Fibroblast of lung (primary cell): ENCODE data around the gene DGKG. TPM values are rescaled to one million over a fixed set of nuclear protein-coding genes. Genes with fewer than 3 reads are reported as not detected.

Experiments
- DNase-seq, 2 donors: peaks; one replicate each; pipeline versions ENCODE4 v3.0.0 to v3.0.0-alpha.2; 2010; ENCODE audit warnings: low read depth in 2 of 2
- H2AFZ ChIP-seq: 2 replicates; pipeline ENCODE4 v1.5.1; 2012; ENCODE audit warnings: low read length, control low read depth, inconsistent platforms
- H3K27ac ChIP-seq: 2 replicates; pipeline ENCODE4 v1.5.1; 2011; ENCODE audit warnings: low read length, control low read depth; ENCODE audit not compliant: insufficient read depth
- H3K27me3 ChIP-seq: 2 replicates; pipeline ENCODE4 v1.5.1; 2011; ENCODE audit warnings: mild to moderate bottlenecking, low read length; ENCODE audit not compliant: control insufficient read depth, insufficient read depth
- H3K36me3 ChIP-seq: 2 replicates; pipeline ENCODE4 v1.5.1; 2011; ENCODE audit warnings: low read length; ENCODE audit not compliant: control insufficient read depth, insufficient read depth
- H3K4me1 ChIP-seq: 2 replicates; pipeline ENCODE4 v1.5.1; 2011; ENCODE audit warnings: low read length; ENCODE audit not compliant: control insufficient read depth, insufficient read depth; ENCODE audit errors: extremely low read depth
- H3K4me2 ChIP-seq: 2 replicates; pipeline ENCODE4 v1.5.1; 2011; ENCODE audit warnings: low read length, control low read depth; ENCODE audit not compliant: insufficient read depth; ENCODE audit errors: extremely low read depth
- H3K4me3 ChIP-seq, 4 experiments: fragments of 200-600 bp in 1 of 4; sonication (generic) in 1 of 4; replicated peaks in 1 of 4; 2 replicates each; pipeline ENCODE4 v1.5.1; 2011 to 2016; ENCODE audit warnings: low read length in 4 of 4, low read depth in 3 of 4, mild to moderate bottlenecking in 3 of 4, control low read depth in 2 of 4, inconsistent platforms in 1 of 4, mixed read lengths in 1 of 4; ENCODE audit not compliant: insufficient read depth in 1 of 4; ENCODE audit errors: control extremely low read depth in 1 of 4
- H3K79me2 ChIP-seq: 2 replicates; pipeline ENCODE4 v1.5.1; 2012; ENCODE audit warnings: mild to moderate bottlenecking, low read length, inconsistent platforms; ENCODE audit not compliant: control insufficient read depth, insufficient read depth
- H3K9ac ChIP-seq: 2 replicates; pipeline ENCODE4 v1.5.1; 2011; ENCODE audit warnings: mild to moderate bottlenecking, low read length, control low read depth; ENCODE audit not compliant: insufficient read depth
- H3K9me3 ChIP-seq: 2 replicates; pipeline ENCODE4 v1.5.1; 2012; ENCODE audit warnings: low read depth, low read length; ENCODE audit not compliant: control insufficient read depth, insufficient read depth
- H4K20me1 ChIP-seq: 2 replicates; pipeline ENCODE4 v1.5.1; 2011; ENCODE audit warnings: low read length; ENCODE audit not compliant: control insufficient read depth, insufficient read depth; ENCODE audit errors: extremely low read depth
- CTCF ChIP-seq, 2 donors: IDR thresholded peaks in 1 of 2; conservative IDR thresholded peaks in 1 of 2; 1 replicate in 1 of 2; 2 replicates in 1 of 2; pipeline ENCODE4 v1.5.1; 2011 to 2012; ENCODE audit warnings: low read length in 2 of 2, control low read depth in 1 of 2, inconsistent platforms in 1 of 2, low read depth in 1 of 2, mild to moderate bottlenecking in 1 of 2
- EZH2 ChIP-seq: IDR thresholded peaks from 2 replicates; pipeline ENCODE4 v1.5.1; 2012; ENCODE audit warnings: low read length, control low read depth, mild to moderate bottlenecking; ENCODE audit errors: missing control alignments
- polyA plus RNA-seq, 2 donors: library from polyadenylated mRNA; depleted of rRNA in 1 of 2; stranded (reverse) in 1 of 2; unstranded in 1 of 2; fragments of >200 nt; gene quantifications; 2 replicates each; pipeline ENCODE4 v1.2.1, GENCODE V29; 2011 to 2012; ENCODE audit warnings: missing spikeins in 1 of 2
- total RNA-seq: library from RNA; depleted of rRNA; stranded (reverse); fragments of >200 nt; gene quantifications from 2 replicates; pipeline ENCODE4 v1.2.1, GENCODE V29; 2014

The DGKG gene
- total and polyA plus RNA-seq, 2 donors (not counting 1 experiment from before 2014, with no cell fraction given) = 3.7 to 4.8 TPM

GRCh38 chr3:186129206-186129605, 232.8 kb downstream of the DGKG start:
- Histone ChIP-seq H3K27ac (no peak overlapping the region), H3K4me1 (no peaks in the 10 kb centered on the region), H4K20me1 (no peaks in the 10 kb centered on the region), H3K4me2 (no peak overlapping the region), H3K9ac (no peak overlapping the region), H3K9me3 (no peaks in the 10 kb centered on the region), H3K27me3 (no peaks in the 10 kb centered on the region), H3K79me2 (no peaks in the 10 kb centered on the region), H2AFZ (no peak overlapping the region), H3K4me3 (no peak overlapping the region), H3K36me3 (no peaks in the 10 kb centered on the region)
- DNase-seq = no peak
- TF ChIP-seq CTCF (conservative IDR thresholded peaks at IDR 0.05 in 1 of 2, IDR thresholded peaks at IDR 0.05 in 1 of 2; ENCODE audit: low read depth in 1 of 2, low read length in 2 of 2) = no peak
- TF ChIP-seq EZH2 = no peak

- Histone ChIP-seq H3K9me3 (no peaks in the 10 kb centered on the region), H3K79me2 (no peaks in the 10 kb centered on the region), H3K36me3 (no peaks in the 10 kb centered on the region), H3K4me3 (no peak overlapping the region), H3K27ac (no peak overlapping the region), H2AFZ (no peak overlapping the region), H4K20me1 (no peaks in the 10 kb centered on the region), H3K4me1 (no peaks in the 10 kb centered on the region), H3K9ac (no peak overlapping the region), H3K27me3 (no peaks in the 10 kb centered on the region), H3K4me2 (no peak overlapping the region)
- TF ChIP-seq EZH2 (no peak), CTCF (conservative IDR thresholded peaks at IDR 0.05 in 1 of 2, IDR thresholded peaks at IDR 0.05 in 1 of 2; ENCODE audit: low read depth in 1 of 2, low read length in 2 of 2) (no peak)
- DNase-seq = no peak
Observed at GRCh38 chr3:186128158-186128557, 233.9 kb downstream of the DGKG start.

- TF ChIP-seq EZH2 (no peak), CTCF (conservative IDR thresholded peaks at IDR 0.05 in 1 of 2, IDR thresholded peaks at IDR 0.05 in 1 of 2; ENCODE audit: low read depth in 1 of 2, low read length in 2 of 2) (no peak)
- no peak overlapping the region for H3K9ac ChIP-seq
Observed at GRCh38 chr3:186127463-186127862, 234.6 kb downstream of the DGKG start.

More at GRCh38 chr3:186127463-186127862, 234.6 kb downstream of the DGKG start:
- H3K4me2 ChIP-seq = no peak overlapping the region
- no peaks in the 10 kb centered on the region for H4K20me1 ChIP-seq
- H3K36me3 ChIP-seq = no peaks in the 10 kb centered on the region
- no peaks in the 10 kb centered on the region for H3K9me3 ChIP-seq
- H3K27ac ChIP-seq = no peak overlapping the region
- no peaks in the 10 kb centered on the region for H3K4me1 ChIP-seq
- no peak for DNase-seq
- no peak overlapping the region for H3K4me3 ChIP-seq
- no peak overlapping the region for H2AFZ ChIP-seq
- H3K27me3 ChIP-seq = no peaks in the 10 kb centered on the region
- no peaks in the 10 kb centered on the region for H3K79me2 ChIP-seq
